Hepatocyte (in vitro differentiated cells): ENCODE results near the gene CATSPER1. TPM values are rescaled to one million over a fixed set of nuclear protein-coding genes. Genes with fewer than 3 reads are reported as not detected.

Experiments used
- DNase-seq: peaks from one replicate; pipeline ENCODE4 v3.0.0-alpha.2; 2016; ENCODE audit warnings: low spot score
- H2AFZ ChIP-seq: fragments of 200-600 bp; sonication (generic); 2 replicates; pipeline ENCODE4 v1.6.0; 2016; ENCODE audit warnings: antibody characterized with exemption, mild to moderate bottlenecking
- H3K27ac ChIP-seq: fragments of 200-600 bp; sonication (generic); 2 replicates; pipeline ENCODE4 v1.5.1; 2016; ENCODE audit warnings: mild to moderate bottlenecking
- H3K27me3 ChIP-seq: fragments of 200-600 bp; sonication (generic); 2 replicates; pipeline ENCODE4 v1.6.1; 2016
- H3K36me3 ChIP-seq: fragments of 200-600 bp; sonication (generic); replicated peaks from 2 replicates; pipeline ENCODE4 v1.5.1; 2016; ENCODE audit warnings: low read depth; ENCODE audit not compliant: insufficient read depth
- H3K4me1 ChIP-seq: fragments of 200-600 bp; sonication (generic); 2 replicates; pipeline ENCODE4 v1.5.1; 2016; ENCODE audit warnings: mild to moderate bottlenecking, moderate library complexity; ENCODE audit not compliant: insufficient read depth
- H3K4me2 ChIP-seq: fragments of 200-600 bp; sonication (generic); 2 replicates; pipeline ENCODE4 v1.6.0; 2016
- H3K4me3 ChIP-seq: fragments of 200-600 bp; sonication (generic); 2 replicates; pipeline ENCODE4 v1.5.1; 2016; ENCODE audit warnings: mild to moderate bottlenecking
- H3K79me2 ChIP-seq: fragments of 200-600 bp; sonication (generic); 2 replicates; pipeline ENCODE4 v1.6.0; 2017; ENCODE audit warnings: mild to moderate bottlenecking
- H3K9me2 ChIP-seq: fragments of 200-600 bp; sonication (generic); replicated peaks from 2 replicates; pipeline ENCODE4 v1.6.0; 2017; ENCODE audit warnings: mild to moderate bottlenecking; ENCODE audit not compliant: insufficient read depth
- H3K9me3 ChIP-seq: fragments of 200-600 bp; sonication (generic); 2 replicates; pipeline ENCODE4 v1.5.1; 2016; ENCODE audit warnings: low read depth, mild to moderate bottlenecking
- H4K20me1 ChIP-seq: fragments of 200-600 bp; sonication (generic); 2 replicates; pipeline ENCODE4 v1.6.0; 2016; ENCODE audit warnings: mild to moderate bottlenecking; ENCODE audit not compliant: insufficient read depth, poor library complexity, severe bottlenecking
- EZH2 ChIP-seq: fragments of 200-600 bp; sonication (generic); IDR thresholded peaks from 2 replicates; pipeline ENCODE4 v1.6.1; 2016; ENCODE audit warnings: antibody characterized with exemption, mild to moderate bottlenecking, borderline replicate concordance
- EZH2phosphoT487 ChIP-seq: fragments of 200-600 bp; sonication (generic); IDR thresholded peaks from one replicate; pipeline ENCODE4 v1.6.1; 2018; ENCODE audit warnings: antibody characterized with exemption, mild to moderate bottlenecking, low read depth, moderate library complexity; ENCODE audit not compliant: unreplicated experiment, severe bottlenecking
- WGBS: methylation state at CpG from one replicate; pipeline ENCODE4 v1.1.6; 2016; ENCODE audit warnings: low lambda C conversion rate; ENCODE audit errors: missing lambda C conversion rate; 5-methylcytosine and 5-hydroxymethylcytosine counted together
- polyA plus RNA-seq: library from polyadenylated mRNA; unstranded; fragments of >200 nt; fragmentation: Nextera tagmentation; extraction: Ambion mirVana; gene quantifications from 2 replicates; pipeline ENCODE4 v1.2.1, GENCODE V29; 2016
- total RNA-seq: library from RNA; depleted of rRNA; stranded (reverse); fragments of >200 nt; gene quantifications from 2 replicates; pipeline ENCODE4 v1.2.3, GENCODE V29; 2014
- TF ChIP-seq, protein P1 (sequence below): fragments of 200-600 bp; sonication (generic); IDR thresholded peaks from 2 replicates; pipeline ENCODE4 v1.5.1; 2016; ENCODE audit warnings: antibody characterized with exemption, mild to moderate bottlenecking; ENCODE audit not compliant: poor library complexity

The CATSPER1 gene
- total and polyA plus RNA-seq, 2 experiments from 2014 or later, result not detected

DNA sequence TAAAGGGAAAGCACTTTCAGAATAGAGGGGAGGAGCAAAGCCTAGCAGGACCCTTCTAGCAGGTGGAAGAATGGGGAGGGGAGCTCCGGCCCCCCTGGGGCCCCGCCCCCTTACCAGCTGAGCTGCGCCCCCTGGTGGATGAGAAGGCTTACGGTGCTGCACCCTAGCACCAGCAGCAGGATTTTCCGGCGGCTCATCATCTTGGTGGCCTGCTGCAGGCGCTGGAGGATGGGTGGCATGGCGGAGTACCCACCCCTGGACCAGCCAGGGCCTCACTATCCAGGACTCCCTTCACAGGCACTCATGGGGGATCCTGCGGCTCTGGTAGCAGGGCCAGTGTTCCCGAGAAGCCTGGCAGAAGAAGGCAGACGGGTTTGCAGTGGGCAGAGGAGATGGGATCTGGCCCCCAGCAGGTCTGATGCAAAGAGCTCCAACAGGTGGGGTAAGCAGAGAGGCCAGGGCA is 18.9 kb upstream of the CATSPER1 start:
- Histone ChIP-seq H3K9me2 (no peaks in the 10 kb centered on the region), H3K27ac (no peak overlapping the region), H3K4me3 (no peak overlapping the region), H3K27me3 (no peaks in the 10 kb centered on the region), H2AFZ (no peak overlapping the region), H3K36me3 (no peaks in the 10 kb centered on the region), H3K79me2 (no peaks in the 10 kb centered on the region), H3K9me3 (no peaks in the 10 kb centered on the region), H4K20me1 (no peaks in the 10 kb centered on the region), H3K4me1 (peaks cover 4% of the 10 kb centered on the region), H3K4me2 (no peak overlapping the region)
- 25% methylated on average over 10 of the region's 11 CpGs for WGBS
- TF ChIP-seq EZH2 (no peak), EZH2phosphoT487 (no peak)
- TF ChIP-seq, protein P1, sequence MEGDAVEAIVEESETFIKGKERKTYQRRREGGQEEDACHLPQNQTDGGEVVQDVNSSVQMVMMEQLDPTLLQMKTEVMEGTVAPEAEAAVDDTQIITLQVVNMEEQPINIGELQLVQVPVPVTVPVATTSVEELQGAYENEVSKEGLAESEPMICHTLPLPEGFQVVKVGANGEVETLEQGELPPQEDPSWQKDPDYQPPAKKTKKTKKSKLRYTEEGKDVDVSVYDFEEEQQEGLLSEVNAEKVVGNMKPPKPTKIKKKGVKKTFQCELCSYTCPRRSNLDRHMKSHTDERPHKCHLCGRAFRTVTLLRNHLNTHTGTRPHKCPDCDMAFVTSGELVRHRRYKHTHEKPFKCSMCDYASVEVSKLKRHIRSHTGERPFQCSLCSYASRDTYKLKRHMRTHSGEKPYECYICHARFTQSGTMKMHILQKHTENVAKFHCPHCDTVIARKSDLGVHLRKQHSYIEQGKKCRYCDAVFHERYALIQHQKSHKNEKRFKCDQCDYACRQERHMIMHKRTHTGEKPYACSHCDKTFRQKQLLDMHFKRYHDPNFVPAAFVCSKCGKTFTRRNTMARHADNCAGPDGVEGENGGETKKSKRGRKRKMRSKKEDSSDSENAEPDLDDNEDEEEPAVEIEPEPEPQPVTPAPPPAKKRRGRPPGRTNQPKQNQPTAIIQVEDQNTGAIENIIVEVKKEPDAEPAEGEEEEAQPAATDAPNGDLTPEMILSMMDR, result peak; percentile 85
- peak; percentile 91 for DNase-seq

DNA sequence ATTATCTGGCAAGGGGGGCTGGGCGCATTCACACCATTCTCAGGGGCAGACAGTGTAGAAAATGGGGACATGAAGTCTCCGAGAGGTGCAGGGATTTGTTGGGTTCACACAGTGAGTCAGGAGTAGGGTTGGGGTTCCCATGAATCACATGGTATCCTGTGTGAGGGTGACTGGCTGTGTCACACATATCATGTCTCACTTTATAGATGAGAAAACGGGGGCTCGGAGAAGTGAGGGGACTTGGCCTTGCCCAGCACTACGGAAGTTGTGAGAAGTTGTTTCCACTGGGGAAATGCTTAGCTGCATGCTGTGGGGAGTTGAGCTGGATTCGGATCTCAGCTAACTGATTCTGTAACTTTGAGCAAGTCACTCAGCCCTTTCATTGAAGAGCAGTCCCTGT is 18.5 kb upstream of the CATSPER1 start:
- no peaks in the 10 kb centered on the region for H3K9me3 ChIP-seq
- no peaks in the 10 kb centered on the region for H3K9me2 ChIP-seq
- no peaks in the 10 kb centered on the region for H4K20me1 ChIP-seq
- no peak for TF ChIP-seq EZH2phosphoT487
- TF ChIP-seq, protein P1, result no peak
- no peak overlapping the region for H3K4me3 ChIP-seq
- peaks cover 4% of the 10 kb centered on the region for H3K4me1 ChIP-seq
- no peak for DNase-seq
- H3K4me2 ChIP-seq, result no peak overlapping the region
- no peak overlapping the region for H2AFZ ChIP-seq
- no peaks in the 10 kb centered on the region for H3K27me3 ChIP-seq
- H3K36me3 ChIP-seq, result no peaks in the 10 kb centered on the region
- H3K79me2 ChIP-seq, result no peaks in the 10 kb centered on the region
- 91% methylated on average over 6 of the region's 6 CpGs for whole genome bisulfite sequencing
- H3K27ac ChIP-seq, result no peak overlapping the region

DNA sequence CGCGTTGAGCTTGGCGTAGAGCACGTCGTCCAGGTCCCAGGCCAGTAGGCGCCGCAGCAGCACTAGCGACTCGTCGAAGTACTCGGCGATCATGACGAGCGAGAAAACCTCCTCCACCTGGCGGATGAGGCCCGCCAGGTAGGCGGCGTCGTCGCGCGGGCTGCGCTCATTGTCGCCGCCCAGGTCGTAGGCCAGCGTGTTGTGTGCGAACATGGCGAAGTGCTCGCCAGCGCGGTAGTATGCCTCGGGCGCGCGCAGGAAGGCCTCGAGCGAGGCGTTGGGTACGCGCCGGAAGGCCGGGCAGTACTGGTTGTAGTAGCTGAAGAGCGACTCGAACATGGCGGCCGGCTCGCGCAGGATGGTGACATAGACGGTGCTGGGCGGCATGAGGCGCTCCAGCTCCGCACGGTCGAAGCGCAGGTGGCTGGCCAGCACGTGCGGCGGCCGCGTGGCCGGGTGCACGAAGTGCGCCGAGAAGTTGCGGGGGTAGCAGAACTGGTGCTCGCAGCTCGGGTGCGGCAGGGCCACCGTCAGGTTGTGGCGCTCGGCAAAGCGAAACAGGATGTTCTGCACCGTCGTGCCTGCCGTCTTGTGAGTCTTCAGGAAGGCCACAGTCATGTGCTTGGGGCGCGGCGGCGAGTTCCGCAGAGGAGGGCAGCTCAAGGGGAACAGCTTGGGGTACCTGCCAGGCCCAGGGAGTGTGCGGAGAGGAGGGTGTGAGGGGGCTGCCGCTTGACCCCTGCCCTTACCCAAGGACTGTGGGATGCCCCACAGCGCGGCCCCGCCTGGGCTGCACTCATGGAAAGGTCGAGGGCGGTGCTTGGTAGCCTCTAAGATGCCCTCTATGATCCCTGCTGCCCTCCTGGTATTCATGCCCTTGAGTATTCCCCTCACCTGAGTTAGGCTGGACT is 17.0 kb upstream of the CATSPER1 start:
- Histone ChIP-seq H3K79me2 (no peaks in the 10 kb centered on the region), H3K9me2 (no peaks in the 10 kb centered on the region), H3K9me3 (no peaks in the 10 kb centered on the region), H3K27me3 (no peaks in the 10 kb centered on the region), H3K27ac (no peak overlapping the region), H3K4me2 (no peak overlapping the region), H3K4me1 (no peaks in the 10 kb centered on the region), H4K20me1 (no peaks in the 10 kb centered on the region), H3K36me3 (no peaks in the 10 kb centered on the region), H2AFZ (no peak overlapping the region), H3K4me3 (no peak overlapping the region)
- TF ChIP-seq EZH2phosphoT487 (no peak), EZH2 (no peak)
- TF ChIP-seq, protein P1, result no peak
- 99% methylated on average over 57 of the region's 88 CpGs for WGBS
- no peak for DNase-seq
